Measurements from ENCODE around the gene PALS1.
"Not testable (repeated sequence)": the region's sequence is repeated elsewhere in the genome, so short reads cannot be mapped to it uniquely, and the experiment has no call there.

The PALS1 gene

DNA sequence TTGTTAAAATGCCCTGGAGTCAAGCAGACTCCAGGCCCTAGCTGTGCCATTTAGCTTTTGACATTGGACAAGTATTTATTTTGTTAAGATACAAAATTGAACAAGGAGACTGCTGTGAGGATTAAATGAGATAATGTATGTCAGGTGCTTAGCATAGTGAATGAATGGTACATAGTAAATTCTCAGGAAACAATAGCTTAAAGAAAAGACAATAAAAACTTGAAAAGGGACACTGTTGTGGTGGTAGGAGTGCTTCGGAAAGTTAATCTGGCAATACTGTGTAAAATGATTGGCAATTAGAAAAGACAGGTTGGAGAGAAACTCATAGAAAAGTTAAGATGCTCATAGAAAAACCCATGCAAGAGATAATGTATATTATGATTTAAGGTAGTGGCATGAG lies 19.7 kb downstream of the PALS1 start:
- DNase-seq (ENCODE audit: low read depth in 2 of 2) = no peak

DNA sequence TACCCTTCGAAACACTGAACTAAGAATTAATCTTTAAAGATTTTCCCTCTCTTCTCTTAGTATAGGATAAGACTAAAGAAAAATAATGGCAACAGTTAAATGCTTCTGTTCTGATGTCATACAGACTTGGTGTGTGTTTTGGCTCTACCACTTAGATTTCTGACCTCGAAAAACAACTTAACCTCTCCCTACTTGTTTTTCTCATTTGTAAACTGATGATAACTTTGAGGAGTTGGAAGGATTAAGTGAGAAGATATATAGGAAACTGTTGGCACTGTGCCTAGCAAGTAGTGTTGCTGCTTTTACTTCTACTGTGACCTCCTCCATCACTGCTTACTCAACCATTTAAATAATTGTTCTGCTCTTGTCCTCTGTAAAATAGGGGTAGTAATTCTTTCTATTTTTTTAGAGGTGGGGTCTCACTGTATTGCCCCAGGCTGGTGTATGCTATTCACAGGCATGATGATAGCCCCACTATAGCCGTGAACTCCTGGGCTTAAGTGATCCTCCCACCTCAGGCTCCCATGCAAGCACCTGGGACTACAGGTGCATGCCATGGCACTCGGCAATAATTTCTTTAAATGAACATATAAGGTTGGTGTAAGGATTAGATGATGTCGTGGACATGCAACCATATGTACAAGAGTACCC lies 22.4 kb downstream of the PALS1 start:
- DNase-seq (ENCODE audit: low read depth in 2 of 2) = no peak

DNA sequence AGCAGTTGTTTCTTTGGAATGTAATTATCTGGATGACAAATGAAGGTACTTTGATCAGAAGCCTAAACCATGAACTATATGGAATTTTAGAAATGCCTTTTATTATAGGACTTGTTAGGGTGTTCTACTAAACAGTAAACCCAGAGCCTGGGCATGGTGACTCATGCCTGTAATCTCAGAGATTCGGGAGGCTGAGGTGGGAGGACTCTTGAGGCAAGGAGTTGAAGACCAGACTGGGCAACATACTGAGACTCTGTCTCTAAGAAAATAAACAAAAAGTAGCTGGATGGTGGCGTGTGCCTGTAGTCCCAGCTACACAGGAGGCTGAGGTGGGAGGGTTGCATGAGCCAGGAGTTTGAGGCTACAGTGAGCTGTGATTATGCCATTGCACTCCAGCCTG lies 23.9 kb downstream of the PALS1 start:
- DNase-seq (ENCODE audit: low read depth in 2 of 2) = no peak

DNA sequence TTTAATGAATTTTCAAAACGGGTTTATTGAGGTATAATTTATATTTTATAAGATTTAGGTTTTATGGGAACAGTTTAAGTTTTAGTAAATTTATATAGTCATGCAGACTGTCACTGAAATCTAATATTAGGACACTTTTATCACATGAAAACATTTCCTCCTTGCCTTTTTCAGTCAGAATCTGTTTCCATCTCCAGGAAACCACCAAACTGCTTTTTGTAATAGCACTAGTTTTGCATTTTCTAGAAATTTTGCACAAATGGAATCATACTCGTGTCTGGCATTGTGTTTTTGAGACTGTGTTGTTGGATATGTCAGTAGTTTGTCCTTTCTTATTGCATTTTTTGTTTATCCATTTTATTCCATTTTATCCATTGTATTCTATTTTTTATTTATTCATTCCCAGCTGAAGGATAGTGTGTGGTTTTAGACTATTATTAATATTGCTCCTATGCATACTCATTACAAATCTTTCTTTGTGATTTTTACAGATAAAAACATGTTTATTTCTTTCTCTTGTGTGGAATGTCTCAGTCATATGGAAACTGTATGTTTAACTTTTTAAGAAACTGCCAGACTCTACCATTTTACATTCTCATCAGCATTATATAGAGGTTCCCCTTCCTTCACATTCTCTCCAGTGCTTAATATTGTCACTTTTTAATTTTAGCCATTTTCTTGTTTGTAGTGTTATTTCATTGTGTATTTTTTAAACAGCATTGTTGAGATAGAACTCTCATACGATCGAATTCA lies 26.5 kb downstream of the PALS1 start:
- no peak for DNase-seq (ENCODE audit: low read depth in 2 of 2)

DNA sequence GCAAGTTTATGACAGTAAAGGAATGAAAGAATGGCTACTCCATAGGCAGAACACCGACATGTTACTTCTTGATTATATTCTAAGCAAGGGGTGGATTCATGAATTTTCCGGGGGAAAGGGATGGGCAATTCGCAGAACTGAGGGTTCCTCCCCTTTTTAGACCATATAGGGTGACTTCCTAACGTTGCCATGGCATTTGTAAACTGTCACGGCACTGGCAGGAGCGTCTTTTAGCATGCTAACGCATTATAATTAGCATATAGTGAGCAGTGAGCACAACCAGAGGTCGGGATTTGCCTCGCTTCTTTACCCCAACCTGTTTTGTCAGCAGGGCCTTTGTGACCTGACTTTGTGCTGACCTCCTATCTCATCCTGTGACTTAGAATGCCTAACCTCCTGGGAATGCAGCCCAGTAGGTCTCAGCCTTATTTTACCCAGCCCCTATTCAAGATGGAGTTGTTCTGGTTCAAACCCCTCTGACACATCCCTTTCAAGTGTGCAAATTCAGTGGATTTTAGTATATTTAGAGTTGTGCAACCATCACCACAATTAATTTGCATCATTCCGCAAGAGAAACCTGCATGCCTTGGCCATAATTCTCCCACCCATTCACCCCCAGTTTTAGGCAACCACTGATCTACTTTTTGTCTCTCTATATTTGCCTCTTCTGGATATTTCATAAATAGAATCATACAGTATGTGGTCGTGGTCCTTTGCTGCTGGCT lies 27.4 kb downstream of the PALS1 start:
- DNase-seq (ENCODE audit: low read depth in 2 of 2) = no peak

DNA sequence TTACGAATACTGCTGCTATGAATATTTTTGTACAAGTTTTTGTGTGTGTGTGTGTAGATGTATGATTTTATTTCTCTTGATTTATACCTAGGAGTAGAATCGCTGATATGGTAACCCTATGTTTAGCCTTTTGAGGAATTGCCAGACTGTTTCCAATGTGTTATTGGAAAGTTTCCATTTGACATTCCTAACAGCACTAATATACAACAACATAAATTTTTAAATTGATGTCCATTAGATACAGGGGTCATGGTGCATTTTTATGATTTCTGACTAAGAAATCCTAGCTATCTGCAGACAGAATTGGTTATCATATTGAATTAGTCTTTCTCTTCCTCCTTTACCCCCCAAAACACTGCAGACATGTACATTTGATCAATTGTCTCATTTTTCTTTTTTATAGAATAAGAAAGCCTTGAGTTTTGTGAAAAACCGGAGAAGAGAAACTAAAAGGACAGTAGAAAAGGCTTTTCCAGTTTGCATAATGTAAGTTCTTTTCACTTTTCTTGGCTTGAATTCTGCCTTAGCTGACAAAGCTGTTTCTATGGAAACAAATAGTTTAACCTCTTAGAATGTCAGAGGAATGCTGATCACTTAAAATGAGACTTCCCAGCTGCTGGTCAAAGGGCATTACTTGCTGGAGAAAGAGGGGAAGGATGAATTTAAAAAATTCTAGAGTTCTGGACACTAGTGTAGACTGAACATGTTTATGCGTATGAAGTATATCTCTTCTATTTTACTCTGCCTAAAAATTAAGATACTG lies 28.2 kb downstream of the PALS1 start:
- DNase-seq (ENCODE audit: low read depth in 2 of 2) = no peak

DNA sequence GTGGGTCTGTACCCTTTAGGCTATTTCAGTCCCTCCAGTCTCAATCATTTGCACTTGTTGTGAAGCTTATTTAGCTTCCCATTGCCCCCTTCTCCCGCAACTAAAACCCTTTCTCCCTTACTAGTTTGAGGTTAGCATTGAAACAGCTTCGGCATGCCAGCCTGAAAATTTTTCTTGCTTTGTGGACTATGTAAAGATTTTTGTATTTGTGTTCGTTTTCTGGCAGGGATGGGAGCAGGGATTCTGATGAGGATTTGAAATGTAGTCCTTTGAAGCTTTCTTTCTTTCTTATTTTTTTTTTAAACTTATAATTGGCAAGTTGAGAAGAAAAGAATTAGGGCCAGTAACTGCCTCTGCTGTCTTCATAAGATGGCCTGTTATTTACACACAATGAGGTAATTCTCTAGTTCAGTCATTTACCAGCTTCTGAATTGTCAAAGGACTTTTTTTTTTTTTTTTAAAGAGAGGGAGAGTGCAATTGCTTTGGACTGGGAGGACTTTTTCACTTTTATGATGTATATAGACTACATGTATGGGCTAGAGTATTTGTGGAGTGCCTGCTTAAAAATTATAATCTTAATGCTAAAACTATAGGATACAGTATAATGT lies 29.0 kb downstream of the PALS1 start:
- no peak for DNase-seq (ENCODE audit: low read depth in 2 of 2)

DNA sequence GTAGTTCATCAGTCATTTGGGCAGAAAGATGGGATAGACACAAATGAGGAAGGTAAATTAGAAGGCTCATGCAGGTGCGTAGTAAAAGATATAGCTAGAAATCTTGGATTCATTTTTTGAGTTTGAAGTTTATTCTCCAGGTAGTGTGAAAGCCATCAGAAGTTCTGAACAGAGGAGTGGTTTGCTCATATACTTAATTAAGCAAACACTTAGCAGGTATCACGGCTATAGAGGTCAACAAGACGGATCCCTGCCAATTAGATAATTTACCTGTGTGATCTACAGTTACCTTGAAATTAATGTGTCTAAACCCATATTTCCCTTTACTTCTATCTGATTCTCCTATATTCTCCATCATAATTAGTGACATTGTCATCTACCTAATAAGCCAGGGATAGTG lies 29.7 kb downstream of the PALS1 start:
- no peak for DNase-seq (ENCODE audit: low read depth in 2 of 2)

DNA sequence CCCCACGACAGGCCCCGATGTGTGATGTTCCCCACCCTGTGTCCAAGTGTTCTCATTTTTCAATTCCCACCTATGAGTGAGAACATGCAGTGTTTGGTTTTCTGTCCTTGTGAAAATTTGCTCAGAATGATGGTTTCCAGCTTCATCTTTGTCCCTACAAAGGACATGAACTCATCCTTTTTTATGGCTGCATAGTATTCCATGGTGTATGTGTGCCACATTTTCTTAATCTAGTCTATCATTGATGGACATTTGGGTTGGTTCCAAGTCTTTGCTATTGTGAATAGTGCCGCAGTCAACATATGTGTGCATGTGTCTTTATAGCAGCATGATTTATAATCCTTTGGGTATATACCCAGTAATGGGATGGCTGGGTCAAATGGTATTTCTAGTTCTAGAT lies 32.0 kb downstream of the PALS1 start:
- not testable (repeated sequence) for DNase-seq (ENCODE audit: low read depth in 2 of 2)

DNA sequence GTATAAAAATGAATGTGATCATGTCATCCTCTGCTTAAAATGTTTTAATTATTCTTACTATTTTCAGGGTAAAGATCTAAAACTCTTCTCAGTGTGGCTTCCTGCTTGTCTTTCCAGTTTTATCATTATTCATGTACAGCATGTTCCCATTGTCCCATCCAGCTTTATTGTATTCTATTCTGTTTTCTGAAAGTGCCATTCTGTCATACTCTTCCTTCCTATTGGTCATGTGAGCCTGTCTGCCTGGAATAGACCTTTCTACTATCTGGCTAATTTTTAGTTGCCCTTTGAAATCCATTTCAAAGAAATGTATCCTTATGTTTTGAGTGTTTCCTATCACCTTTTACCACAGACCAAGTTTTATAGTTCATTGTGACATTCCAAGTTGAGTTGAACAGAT lies 34.9 kb downstream of the PALS1 start:
- DNase-seq (ENCODE audit: low read depth in 2 of 2) = no peak

DNA sequence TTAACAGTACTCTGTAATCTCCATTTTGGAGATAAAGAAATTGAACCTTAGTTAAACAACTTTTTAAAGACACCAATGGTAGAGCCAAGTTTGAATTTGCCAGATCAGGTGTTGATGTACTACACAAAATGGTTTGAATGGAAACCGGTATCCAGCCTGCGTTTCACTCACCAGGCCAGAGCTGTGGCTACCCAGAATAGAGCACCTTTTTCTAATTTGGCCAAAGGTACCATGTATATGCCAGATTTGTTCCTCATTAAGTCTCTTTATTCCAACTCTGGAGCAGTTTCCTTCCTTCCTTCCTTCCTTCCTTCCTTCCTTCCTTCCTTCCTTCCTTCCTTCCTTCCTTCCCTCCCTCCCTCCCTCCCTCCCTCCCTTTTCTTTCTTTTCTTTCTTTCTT lies 39.3 kb downstream of the PALS1 start:
- no peak for DNase-seq (ENCODE audit: low read depth in 2 of 2)

DNA sequence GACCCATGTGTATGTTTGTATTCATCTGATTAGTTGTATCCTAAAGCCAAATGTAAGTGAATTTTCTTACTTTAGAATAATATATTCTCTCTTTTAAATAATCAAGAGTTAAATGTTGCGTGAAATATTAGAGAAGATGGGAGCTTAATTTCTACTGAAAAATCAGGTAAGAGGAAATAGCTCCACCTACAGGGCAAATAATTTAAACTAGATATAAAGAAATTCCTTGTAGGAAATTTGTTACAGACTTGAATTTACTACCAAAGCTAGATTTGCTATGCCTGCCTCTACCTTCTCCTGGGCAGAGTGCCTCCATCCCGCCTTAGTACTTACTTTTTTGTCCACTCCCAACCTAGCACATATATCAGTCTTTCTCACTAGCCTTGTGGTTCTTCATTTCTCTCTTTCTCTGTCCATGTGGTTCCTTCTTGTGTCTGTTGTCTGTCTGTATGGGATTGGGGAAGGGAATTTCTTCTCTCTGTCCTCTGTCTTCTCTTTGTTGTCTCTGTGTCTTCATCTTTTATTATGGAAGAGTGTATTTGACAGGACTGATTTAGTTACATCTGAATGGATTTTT lies 44.7 kb downstream of the PALS1 start:
- no peak for DNase-seq (ENCODE audit: low read depth in 2 of 2)
